Nucleus accumbens (tissue), 56 donors: ENCODE results near the gene AGK.

Experiments
- DNase-seq, 56 donors: peaks; one replicate each; lab custom pipeline; 2025; lab: John Stamatoyannopoulos, UW

The AGK gene

GRCh38 chr7:141584935-141585334 is 33.7 kb downstream of the AGK start:
- no peak for DNase-seq

GRCh38 chr7:141585592-141586510 is 34.6 kb downstream of the AGK start:
- no peak for DNase-seq

- DNase-seq = no peak
Measured at GRCh38 chr7:141586878-141587277, 35.7 kb downstream of the AGK start.

- no peak for DNase-seq
Measured at GRCh38 chr7:141587304-141587703, 36.1 kb downstream of the AGK start.

GRCh38 chr7:141588912-141589311 is 37.7 kb downstream of the AGK start:
- DNase-seq = no peak

GRCh38 chr7:141590071-141590470 is 38.9 kb downstream of the AGK start:
- DNase-seq = no peak

GRCh38 chr7:141590666-141591065 is 39.5 kb downstream of the AGK start:
- no peak for DNase-seq

GRCh38 chr7:141593134-141593533 is 41.9 kb downstream of the AGK start:
- no peak for DNase-seq

- DNase-seq = no peak
Measured at GRCh38 chr7:141597966-141598365, 46.8 kb downstream of the AGK start.

GRCh38 chr7:141598408-141598807 is 47.2 kb downstream of the AGK start:
- DNase-seq = no peak

- no peak for DNase-seq
Measured at GRCh38 chr7:141600168-141601006, 49.2 kb downstream of the AGK start.

GRCh38 chr7:141609576-141609975 is 58.4 kb downstream of the AGK start:
- DNase-seq = no peak

- no peak for DNase-seq
Measured at GRCh38 chr7:141610671-141611070, 59.5 kb downstream of the AGK start.

GRCh38 chr7:141612861-141613260 is 61.7 kb downstream of the AGK start:
- no peak for DNase-seq

GRCh38 chr7:141617280-141617679 is 66.1 kb downstream of the AGK start:
- DNase-seq = no peak

- DNase-seq = no peak
Measured at GRCh38 chr7:141619745-141620144, 68.5 kb downstream of the AGK start.

GRCh38 chr7:141624763-141625162 is 73.6 kb downstream of the AGK start:
- DNase-seq = no peak

GRCh38 chr7:141630621-141631020 is 79.4 kb downstream of the AGK start:
- no peak for DNase-seq

GRCh38 chr7:141631525-141631924 is 80.3 kb downstream of the AGK start:
- DNase-seq = no peak

GRCh38 chr7:141634065-141634464 is 82.9 kb downstream of the AGK start:
- no peak for DNase-seq

- DNase-seq = no peak
Measured at GRCh38 chr7:141636053-141636452, 84.8 kb downstream of the AGK start.
